Muscle of arm (tissue), 12 donors: ENCODE data around the gene DPF3. TPM values are rescaled to one million over a fixed set of nuclear protein-coding genes. Genes with fewer than 3 reads are reported as not detected.

ENCODE experiments used
- DNase-seq: peaks from one replicate; pipeline ENCODE4 v3.0.0-alpha.2; 2013
- polyA plus RNA-seq, 12 donors: library from polyadenylated mRNA; unstranded; fragments of 120-200 nt; gene quantifications; one replicate each; pipeline ENCODE4 v1.2.1, GENCODE V29; 2013; ENCODE audit not compliant: insufficient read length in 12 of 12

The DPF3 gene
- polyA plus RNA-seq, 12 donors = 1.7 to 16.8 (median 5.1) TPM; not detected in 1

- DNase-seq = no peak
Observed at GRCh38 chr14:72616811-72617210, 277.1 kb downstream of the DPF3 start.

- peak; percentile 74 for DNase-seq
Observed at GRCh38 chr14:72616294-72616693, 277.6 kb downstream of the DPF3 start.

- DNase-seq = no peak
Observed at GRCh38 chr14:72615451-72616121, 278.3 kb downstream of the DPF3 start.

- no peak for DNase-seq
Observed at GRCh38 chr14:72614891-72615415, 278.9 kb downstream of the DPF3 start.

GRCh38 chr14:72614365-72614764 is 279.5 kb downstream of the DPF3 start:
- no peak for DNase-seq

- DNase-seq = no peak
Observed at GRCh38 chr14:72613975-72614319, 280.0 kb downstream of the DPF3 start.

- DNase-seq = no peak
Observed at GRCh38 chr14:72613231-72613974, 280.5 kb downstream of the DPF3 start.

GRCh38 chr14:72612041-72612440 is 281.9 kb downstream of the DPF3 start:
- DNase-seq = no peak

- no peak for DNase-seq
Observed at GRCh38 chr14:72611506-72611905, 282.4 kb downstream of the DPF3 start.

- no peak for DNase-seq
Observed at GRCh38 chr14:72610831-72611200, 283.1 kb downstream of the DPF3 start.

- no peak for DNase-seq
Observed at GRCh38 chr14:72610096-72610830, 283.6 kb downstream of the DPF3 start.

- DNase-seq = no peak
Observed at GRCh38 chr14:72609205-72609916, 284.5 kb downstream of the DPF3 start.

GRCh38 chr14:72608391-72609204 is 285.3 kb downstream of the DPF3 start:
- no peak for DNase-seq

GRCh38 chr14:72607386-72608130 is 286.3 kb downstream of the DPF3 start:
- DNase-seq = no peak

- DNase-seq = no peak
Observed at GRCh38 chr14:72606879-72607278, 287.0 kb downstream of the DPF3 start.

- DNase-seq = no peak
Observed at GRCh38 chr14:72605921-72606220, 288.0 kb downstream of the DPF3 start.

- DNase-seq = no peak
Observed at GRCh38 chr14:72605096-72605920, 288.6 kb downstream of the DPF3 start.

- DNase-seq = no peak
Observed at GRCh38 chr14:72604133-72604532, 289.8 kb downstream of the DPF3 start.

- no peak for DNase-seq
Observed at GRCh38 chr14:72603639-72604038, 290.3 kb downstream of the DPF3 start.
